Activated naive CD8-positive, alpha-beta T cell treated with anti-CD3 and anti-CD28 coated beads for 36 hours (primary cell): ENCODE measurements around the gene ADAMTS14. TPM values are rescaled to one million over a fixed set of nuclear protein-coding genes. Genes with fewer than 3 reads are reported as not detected.

Experiments used
- DNase-seq: peaks from one replicate; pipeline ENCODE4 v3.0.0; 2021
- H3K27ac Mint-ChIP-seq: one replicate; pipeline ENCODE4 v1.8.0; 2022; ENCODE audit warnings: mild to moderate bottlenecking, moderate library complexity, mixed read lengths
- H3K27me3 Mint-ChIP-seq: one replicate; pipeline ENCODE4 v1.8.0; 2022; ENCODE audit warnings: mild to moderate bottlenecking, mixed read lengths
- H3K36me3 Mint-ChIP-seq: one replicate; pipeline ENCODE4 v1.8.0; 2021; ENCODE audit warnings: mild to moderate bottlenecking, mixed read lengths
- H3K4me1 Mint-ChIP-seq: one replicate; pipeline ENCODE4 v1.8.0; 2021; ENCODE audit warnings: mixed read lengths
- H3K4me3 Mint-ChIP-seq: one replicate; pipeline ENCODE4 v1.8.0; 2022; ENCODE audit warnings: mild to moderate bottlenecking, moderate library complexity, mixed read lengths
- H3K9me3 Mint-ChIP-seq: one replicate; pipeline ENCODE4 v1.8.0; 2022; ENCODE audit warnings: mixed read lengths
- total RNA-seq, 2 experiments: library from RNA; stranded (reverse); gene quantifications; one replicate each; pipeline ENCODE4 v1.2.3, GENCODE V29; 2021

Gene ADAMTS14
- total RNA-seq, 2 experiments from 2014 or later, result 0.06 to 0.10 TPM

- no peaks in the 10 kb centered on the region for H3K9me3 Mint-ChIP-seq
- no peaks in the 10 kb centered on the region for H3K27me3 Mint-ChIP-seq
- no peaks in the 10 kb centered on the region for H3K36me3 Mint-ChIP-seq
- no peak for DNase-seq
- H3K27ac Mint-ChIP-seq, result no peak overlapping the region
- H3K4me1 Mint-ChIP-seq, result no peaks in the 10 kb centered on the region
- H3K4me3 Mint-ChIP-seq, result no peak overlapping the region
These were observed 39.6 kb downstream of the ADAMTS14 start for GRCh38 chr10:70711911-70712310.

- DNase-seq, result no peak
- Mint-ChIP-seq H3K27ac (no peak overlapping the region), H3K4me1 (no peaks in the 10 kb centered on the region), H3K36me3 (no peaks in the 10 kb centered on the region), H3K27me3 (no peaks in the 10 kb centered on the region), H3K9me3 (no peaks in the 10 kb centered on the region), H3K4me3 (no peak overlapping the region)
These were observed 41.9 kb downstream of the ADAMTS14 start for GRCh38 chr10:70714245-70714644.

DNA sequence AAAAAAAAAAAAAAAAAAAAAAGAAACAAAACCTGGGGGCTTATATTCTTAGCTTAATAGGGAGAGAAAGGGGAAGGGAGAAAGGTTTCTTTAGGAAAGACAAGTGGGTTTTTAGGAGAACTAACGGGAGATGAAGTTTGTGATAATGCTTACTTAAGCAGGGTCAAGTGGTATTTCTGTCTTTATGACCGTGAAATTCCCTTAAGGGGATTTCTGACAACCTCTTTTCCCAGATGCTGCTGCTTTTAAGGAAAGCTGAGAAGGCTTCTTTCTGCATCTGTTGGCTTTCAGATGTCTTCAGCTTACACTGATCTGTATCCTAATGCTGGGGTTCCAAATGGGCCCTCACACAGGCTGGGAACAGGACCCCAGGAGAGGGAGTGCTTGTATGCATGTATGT is 42.6 kb downstream of the ADAMTS14 start:
- Mint-ChIP-seq H3K4me1 (no peaks in the 10 kb centered on the region), H3K27ac (no peak overlapping the region), H3K27me3 (no peaks in the 10 kb centered on the region), H3K36me3 (no peaks in the 10 kb centered on the region), H3K9me3 (no peaks in the 10 kb centered on the region), H3K4me3 (no peak overlapping the region)
- no peak for DNase-seq

DNA sequence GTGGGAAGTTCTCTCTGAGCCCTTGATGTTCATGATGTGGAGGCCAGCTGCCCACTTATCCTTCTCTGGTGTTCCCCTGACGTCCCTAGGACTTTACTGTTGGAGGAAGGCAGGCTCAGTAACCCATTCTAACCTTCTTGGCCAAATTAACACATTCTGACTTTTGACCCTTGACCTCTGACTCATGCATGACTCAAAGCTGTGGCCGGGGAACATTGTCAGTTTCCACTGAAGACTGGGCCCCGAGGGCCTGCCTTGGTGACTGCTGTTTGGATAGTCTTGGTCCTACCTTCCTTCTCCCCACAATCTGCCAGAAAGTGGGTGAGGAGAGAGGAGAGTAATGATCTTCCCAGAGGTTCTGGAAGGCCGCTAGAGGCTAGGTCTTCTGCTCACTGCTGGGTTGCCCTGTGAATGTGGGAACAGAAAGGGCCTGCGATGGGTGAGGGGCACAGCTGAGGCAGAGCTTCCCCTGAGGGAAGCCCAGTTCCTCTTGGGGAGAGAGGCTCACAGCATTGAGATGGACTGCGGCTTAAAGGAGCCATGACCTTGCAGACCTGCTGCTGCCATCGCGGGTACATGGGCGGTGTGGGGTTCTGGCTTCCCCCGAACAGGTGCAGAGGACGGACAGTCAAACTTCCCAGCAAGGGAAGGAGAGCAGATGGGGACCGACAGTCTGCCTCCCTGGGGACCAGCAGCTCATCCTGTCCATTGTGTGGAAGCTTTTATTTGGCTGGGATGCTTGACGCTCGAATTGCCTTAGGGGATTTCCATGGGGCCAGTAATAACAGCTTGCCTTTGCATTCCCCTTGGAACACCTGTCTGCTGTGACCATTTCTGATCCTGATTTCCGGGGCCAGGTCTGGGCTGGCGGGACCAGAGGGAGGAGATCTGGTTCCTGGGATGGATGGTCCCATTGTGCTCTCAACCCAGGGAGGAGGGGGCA is 43.8 kb downstream of the ADAMTS14 start:
- Mint-ChIP-seq H3K27me3 (no peaks in the 10 kb centered on the region), H3K27ac (no peak overlapping the region), H3K4me3 (no peak overlapping the region), H3K36me3 (no peaks in the 10 kb centered on the region), H3K4me1 (no peaks in the 10 kb centered on the region), H3K9me3 (no peaks in the 10 kb centered on the region)
- peak; percentile 20 for DNase-seq

GRCh38 chr10:70722820-70723424 is 50.6 kb downstream of the ADAMTS14 start:
- no peak overlapping the region for H3K4me3 Mint-ChIP-seq
- H3K27ac Mint-ChIP-seq, result no peak overlapping the region

DNA sequence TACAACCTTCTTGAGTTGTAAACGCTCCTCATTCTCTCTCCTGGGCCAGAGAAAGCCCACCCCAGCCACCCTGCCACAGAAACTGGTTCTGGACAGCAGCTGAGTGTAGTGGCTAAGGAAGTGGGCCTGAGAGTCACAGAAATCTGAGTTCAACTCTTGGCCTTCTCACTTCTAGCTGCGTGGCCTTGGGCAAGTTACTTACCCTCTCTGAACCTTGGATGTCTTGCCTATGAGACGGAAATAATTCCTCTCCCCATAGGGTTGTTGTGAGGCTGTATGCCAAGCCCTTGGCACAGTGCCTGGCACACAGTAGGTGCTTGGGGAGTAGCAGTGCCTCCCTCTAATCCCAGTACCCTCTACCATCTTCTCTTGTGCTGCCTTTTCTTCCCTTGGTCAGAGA is 51.5 kb downstream of the ADAMTS14 start:
- Mint-ChIP-seq H3K27ac (no peak overlapping the region), H3K27me3 (no peaks in the 10 kb centered on the region), H3K36me3 (no peaks in the 10 kb centered on the region), H3K9me3 (no peaks in the 10 kb centered on the region), H3K4me3 (no peak overlapping the region), H3K4me1 (no peaks in the 10 kb centered on the region)
- DNase-seq, result no peak

More at GRCh38 chr10:70722820-70723424, 50.6 kb downstream of the ADAMTS14 start:
- no peaks in the 10 kb centered on the region for H3K27me3 Mint-ChIP-seq
- no peak for DNase-seq
- no peaks in the 10 kb centered on the region for H3K4me1 Mint-ChIP-seq
- H3K9me3 Mint-ChIP-seq, result no peaks in the 10 kb centered on the region
- H3K36me3 Mint-ChIP-seq, result no peaks in the 10 kb centered on the region

- H3K9me3 Mint-ChIP-seq, result no peaks in the 10 kb centered on the region
- H3K4me3 Mint-ChIP-seq, result no peak overlapping the region
- DNase-seq, result no peak
- no peak overlapping the region for H3K27ac Mint-ChIP-seq
- no peaks in the 10 kb centered on the region for H3K4me1 Mint-ChIP-seq
- H3K36me3 Mint-ChIP-seq, result no peaks in the 10 kb centered on the region
- H3K27me3 Mint-ChIP-seq, result no peaks in the 10 kb centered on the region
These were observed 54.7 kb downstream of the ADAMTS14 start for GRCh38 chr10:70726909-70727495.

DNA sequence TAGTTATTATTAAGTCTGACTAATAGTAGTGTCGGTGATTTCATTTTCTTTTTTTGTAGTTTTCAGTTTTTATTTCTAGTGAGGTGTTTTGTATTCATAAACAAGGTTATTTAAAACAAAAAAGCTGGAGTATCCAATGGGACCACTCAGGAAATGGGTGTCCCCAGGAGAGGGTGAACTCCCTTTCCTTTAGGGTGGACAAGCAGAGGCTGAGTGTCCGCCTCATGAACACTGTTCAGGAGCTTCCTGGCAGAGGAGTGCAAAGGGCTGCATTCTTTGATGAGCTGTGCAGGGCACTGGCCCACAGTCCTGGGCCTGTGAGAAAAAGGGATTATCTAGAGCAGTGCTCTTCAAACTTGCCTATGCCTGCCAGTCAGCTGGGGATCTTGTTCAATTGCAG is 56.0 kb downstream of the ADAMTS14 start:
- H3K36me3 Mint-ChIP-seq, result no peaks in the 10 kb centered on the region
- H3K4me1 Mint-ChIP-seq, result no peaks in the 10 kb centered on the region
- H3K4me3 Mint-ChIP-seq, result no peak overlapping the region
- H3K27me3 Mint-ChIP-seq, result no peaks in the 10 kb centered on the region
- DNase-seq, result no peak
- H3K27ac Mint-ChIP-seq, result no peak overlapping the region
- H3K9me3 Mint-ChIP-seq, result no peaks in the 10 kb centered on the region

- Mint-ChIP-seq H3K27me3 (no peaks in the 10 kb centered on the region), H3K4me3 (no peak overlapping the region), H3K36me3 (no peaks in the 10 kb centered on the region), H3K9me3 (no peaks in the 10 kb centered on the region), H3K27ac (no peak overlapping the region), H3K4me1 (no peaks in the 10 kb centered on the region)
- no peak for DNase-seq
These were observed 57.6 kb downstream of the ADAMTS14 start for GRCh38 chr10:70729763-70730357.

GRCh38 chr10:70730955-70731354 is 58.6 kb downstream of the ADAMTS14 start:
- Mint-ChIP-seq H3K27me3 (no peaks in the 10 kb centered on the region), H3K36me3 (no peaks in the 10 kb centered on the region), H3K27ac (no peak overlapping the region), H3K4me1 (no peaks in the 10 kb centered on the region), H3K9me3 (no peaks in the 10 kb centered on the region), H3K4me3 (no peak overlapping the region)
- DNase-seq, result no peak

DNA sequence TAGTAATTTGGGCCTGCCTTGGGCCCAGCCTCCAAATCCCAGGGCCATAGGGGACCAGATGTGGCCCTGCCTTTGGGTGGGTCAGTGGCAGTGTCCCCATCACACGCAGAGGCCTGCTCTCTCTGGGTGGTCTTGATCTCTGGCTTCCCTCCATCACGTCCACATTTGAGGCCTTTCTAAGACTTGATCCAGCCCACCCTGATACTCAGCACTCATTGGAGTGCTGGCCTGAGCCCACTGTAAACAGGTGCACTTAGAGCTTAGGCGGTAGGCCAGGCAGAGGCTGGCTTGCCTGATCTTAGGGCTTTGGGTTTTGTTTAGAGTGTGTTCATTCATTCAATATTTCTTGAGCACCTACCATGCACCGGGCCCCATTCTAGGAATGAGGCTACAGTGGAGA is 60.3 kb downstream of the ADAMTS14 start:
- Mint-ChIP-seq H3K27me3 (no peaks in the 10 kb centered on the region), H3K27ac (no peak overlapping the region), H3K4me1 (no peaks in the 10 kb centered on the region), H3K4me3 (no peak overlapping the region), H3K9me3 (no peaks in the 10 kb centered on the region), H3K36me3 (no peaks in the 10 kb centered on the region)
- no peak for DNase-seq

- no peaks in the 10 kb centered on the region for H3K9me3 Mint-ChIP-seq
- no peak overlapping the region for H3K27ac Mint-ChIP-seq
- no peaks in the 10 kb centered on the region for H3K36me3 Mint-ChIP-seq
- H3K27me3 Mint-ChIP-seq, result no peaks in the 10 kb centered on the region
- H3K4me1 Mint-ChIP-seq, result no peaks in the 10 kb centered on the region
- DNase-seq, result no peak
- no peak overlapping the region for H3K4me3 Mint-ChIP-seq
These were observed 60.7 kb downstream of the ADAMTS14 start for GRCh38 chr10:70733051-70733450.

GRCh38 chr10:70735161-70735560 is 62.9 kb downstream of the ADAMTS14 start:
- Mint-ChIP-seq H3K27me3 (no peaks in the 10 kb centered on the region), H3K27ac (no peak overlapping the region), H3K4me1 (no peaks in the 10 kb centered on the region), H3K4me3 (no peak overlapping the region), H3K36me3 (no peaks in the 10 kb centered on the region), H3K9me3 (no peaks in the 10 kb centered on the region)
- DNase-seq, result no peak

DNA sequence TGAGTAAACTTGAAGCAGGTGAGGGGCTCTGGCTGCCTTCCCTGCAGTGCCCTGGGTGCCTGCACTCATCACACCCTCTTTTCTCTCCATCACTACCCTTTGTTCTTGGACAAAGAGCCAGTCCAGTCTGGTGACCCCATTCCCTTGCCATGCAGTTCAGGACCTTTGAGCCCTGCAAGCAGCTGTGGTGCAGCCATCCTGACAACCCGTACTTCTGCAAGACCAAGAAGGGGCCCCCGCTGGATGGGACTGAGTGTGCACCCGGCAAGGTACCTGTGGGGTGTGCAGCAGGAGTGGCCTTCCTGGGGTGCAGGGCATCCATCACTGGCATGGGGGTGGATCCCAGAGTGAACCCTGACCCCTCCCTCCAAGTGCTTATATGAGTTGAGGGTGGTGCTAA is 64.2 kb downstream of the ADAMTS14 start:
- H3K27ac Mint-ChIP-seq, result no peak overlapping the region
- no peaks in the 10 kb centered on the region for H3K4me1 Mint-ChIP-seq

DNA sequence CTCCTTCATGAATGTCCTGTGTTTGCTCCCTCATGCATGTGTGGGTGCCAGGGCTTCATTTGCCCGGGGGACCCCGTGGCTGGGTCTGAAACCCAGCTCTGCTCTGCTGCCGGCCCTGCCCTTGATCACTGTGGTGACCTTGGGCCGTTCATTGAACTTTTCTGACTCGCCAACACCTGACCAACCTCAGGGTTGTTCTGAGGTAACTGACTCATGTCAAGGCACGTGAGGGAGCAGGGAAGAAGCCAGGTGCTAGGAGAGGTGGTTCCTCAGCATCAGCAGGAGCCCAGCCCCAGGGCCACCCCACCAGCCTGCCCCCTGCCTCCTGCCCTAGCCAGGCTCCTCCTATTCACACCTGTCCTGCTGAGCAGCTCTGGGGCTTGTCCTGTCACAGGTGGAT is 64.9 kb downstream of the ADAMTS14 start:
- no peak overlapping the region for H3K4me3 Mint-ChIP-seq
- no peaks in the 10 kb centered on the region for H3K4me1 Mint-ChIP-seq
- H3K27ac Mint-ChIP-seq, result no peak overlapping the region
- no peaks in the 10 kb centered on the region for H3K9me3 Mint-ChIP-seq
- no peak for DNase-seq
- no peaks in the 10 kb centered on the region for H3K27me3 Mint-ChIP-seq
- H3K36me3 Mint-ChIP-seq, result no peaks in the 10 kb centered on the region

More for the DNA sequence above, 64.2 kb downstream of the ADAMTS14 start:
- no peaks in the 10 kb centered on the region for H3K27me3 Mint-ChIP-seq
- no peak for DNase-seq
- no peaks in the 10 kb centered on the region for H3K36me3 Mint-ChIP-seq
- no peaks in the 10 kb centered on the region for H3K9me3 Mint-ChIP-seq
- H3K4me3 Mint-ChIP-seq, result no peak overlapping the region
